Panc1 (cell line): Measurements from ENCODE around the gene SMOC2. TPM values are rescaled to one million over a fixed set of nuclear protein-coding genes. Genes with fewer than 3 reads are reported as not detected.

ENCODE experiments used
- ATAC-seq: fragments of 200-7000 bp; cut with Tn5 transposase; 2 replicates; pipeline ENCODE4 v1.9.1; 2020; ENCODE audit warnings: mild to moderate bottlenecking, moderate library complexity
- BruUV-seq: library from RNA; stranded (reverse); fragments of 400-500 nt; replicated peaks from 2 replicates; lab custom pipeline; 2021; lab: Mats Ljungman, UMichigan
- CTCF ChIA-PET: fragments of 300-600 bp; sonication (Branson Sonifier 250); formaldehyde crosslinking; loops from one replicate; lab custom pipeline; 2022; ENCODE audit warnings: antibody characterized with exemption; lab: Charles Lee
- POLR2A ChIA-PET: fragments of 300-600 bp; sonication (Branson Sonifier 250); formaldehyde crosslinking; loops from one replicate; lab custom pipeline; 2022; ENCODE audit warnings: antibody characterized with exemption; lab: Charles Lee
- DNase-seq: peaks from one replicate; pipeline ENCODE4 v3.0.0-alpha.2; 2010; ENCODE audit warnings: low read depth, low spot score
- H3K27ac ChIP-seq: 2 replicates; pipeline ENCODE4 v1.5.1; 2011; ENCODE audit warnings: mild to moderate bottlenecking, low read length, inconsistent platforms
- H3K27me3 ChIP-seq: fragments of 200-500 bp; sonication (Bioruptor generic); 2 replicates; pipeline ENCODE4 v1.6.0; 2014; ENCODE audit warnings: low read length, inconsistent platforms; ENCODE audit not compliant: control insufficient read depth, insufficient read depth
- H3K36me3 ChIP-seq: fragments of 200-500 bp; sonication (Bioruptor generic); 2 replicates; pipeline ENCODE4 v1.5.1; 2014; ENCODE audit warnings: inconsistent platforms, mild to moderate bottlenecking, low read length, moderate library complexity; ENCODE audit not compliant: control insufficient read depth, insufficient read depth
- H3K4me1 ChIP-seq: 2 replicates; pipeline ENCODE4 v1.5.1; 2011; ENCODE audit warnings: inconsistent platforms, mild to moderate bottlenecking, low read length, moderate library complexity; ENCODE audit not compliant: control insufficient read depth, insufficient read depth
- H3K4me3 ChIP-seq, 2 experiments: 2 replicates each; pipeline ENCODE4 v1.5.1; 2011 to 2012; ENCODE audit warnings: low read depth in 2 of 2, low read length in 2 of 2, mild to moderate bottlenecking in 2 of 2, inconsistent platforms in 1 of 2, moderate library complexity in 1 of 2
- H3K9me3 ChIP-seq: fragments of 200-500 bp; sonication (Bioruptor generic); 2 replicates; pipeline ENCODE4 v1.5.1; 2014; ENCODE audit warnings: low read depth, mild to moderate bottlenecking, inconsistent platforms, low read length, moderate library complexity; ENCODE audit not compliant: control insufficient read depth, insufficient read depth
- CTCF ChIP-seq: fragments of 450-650 bp; IDR thresholded peaks from 2 replicates; pipeline ENCODE4 v1.5.1; 2017; ENCODE audit warnings: mild to moderate bottlenecking
- POLR2AphosphoS5 ChIP-seq: IDR thresholded peaks from 2 replicates; pipeline ENCODE4 v1.6.1; 2012; ENCODE audit warnings: mild to moderate bottlenecking, low read depth, low read length, moderate library complexity
- REST ChIP-seq, 2 experiments: IDR thresholded peaks; 2 replicates each; pipeline ENCODE4 v1.6.1; 2011 to 2012; ENCODE audit warnings: low read depth in 2 of 2, control low read depth in 1 of 2, low read length in 1 of 2, mild to moderate bottlenecking in 1 of 2, moderate library complexity in 1 of 2; ENCODE audit not compliant: insufficient read depth in 1 of 2
- SIN3A ChIP-seq: IDR thresholded peaks from 2 replicates; pipeline ENCODE4 v1.6.1; 2012; ENCODE audit warnings: low read depth, mild to moderate bottlenecking, low read length, moderate library complexity, borderline replicate concordance; ENCODE audit not compliant: insufficient read depth
- TCF7L2 ChIP-seq: IDR thresholded peaks from 2 replicates; pipeline ENCODE4 v1.6.1; 2011; ENCODE audit warnings: mild to moderate bottlenecking, low read depth, low read length, inconsistent platforms
- in situ Hi-C: cut with HindIII; loops from 2 replicates; pipeline ENCODE4 v1.10.0; 2016; ENCODE audit warnings: low sequenced_read_pairs, low pct_unique_long_range_greater_than_20kb
- intact Hi-C: fragments of 100-400 bp; cut with micrococcal nuclease; formaldehyde crosslinking; loops from one replicate; pipeline ENCODE4 v1.10.0; 2022; ENCODE audit not compliant: unreplicated experiment
- total RNA-seq: library from RNA; stranded (reverse); gene quantifications from one replicate; pipeline ENCODE4 v1.2.1, GENCODE V29; 2021; ENCODE audit not compliant: unreplicated experiment

SMOC2 gene
- total RNA-seq, 1 experiment from 2014 or later: 0.13 TPM

GRCh38 chr6:168660400-168660945 lies 219.5 kb downstream of the SMOC2 start:
- DNase-seq (no peak), ATAC-seq (no peak)
- in situ Hi-C loops: no loop called here
- TF ChIP-seq TCF7L2 (no peak), POLR2AphosphoS5 (no peak), REST (IDR thresholded peaks at IDR 0.05; ENCODE audit: insufficient read depth in 1 of 2, low read depth in 2 of 2, low read length in 1 of 2) (no peak), CTCF (no peak), SIN3A (no peak)
- BruUV-seq: no TSS peak
- ChIA-PET CTCF (no interaction called here), POLR2A (no interaction called here)
- H3K9me3 ChIP-seq: no peaks in the 10 kb centered on the region
- no peak overlapping the region for H3K27ac ChIP-seq
- H3K27me3 ChIP-seq: peaks cover 19% of the 10 kb centered on the region
- H3K4me3 ChIP-seq: no peak overlapping the region
- H3K4me1 ChIP-seq: no peaks in the 10 kb centered on the region
- no peaks in the 10 kb centered on the region for H3K36me3 ChIP-seq
- intact Hi-C loops: no loop called here

DNA sequence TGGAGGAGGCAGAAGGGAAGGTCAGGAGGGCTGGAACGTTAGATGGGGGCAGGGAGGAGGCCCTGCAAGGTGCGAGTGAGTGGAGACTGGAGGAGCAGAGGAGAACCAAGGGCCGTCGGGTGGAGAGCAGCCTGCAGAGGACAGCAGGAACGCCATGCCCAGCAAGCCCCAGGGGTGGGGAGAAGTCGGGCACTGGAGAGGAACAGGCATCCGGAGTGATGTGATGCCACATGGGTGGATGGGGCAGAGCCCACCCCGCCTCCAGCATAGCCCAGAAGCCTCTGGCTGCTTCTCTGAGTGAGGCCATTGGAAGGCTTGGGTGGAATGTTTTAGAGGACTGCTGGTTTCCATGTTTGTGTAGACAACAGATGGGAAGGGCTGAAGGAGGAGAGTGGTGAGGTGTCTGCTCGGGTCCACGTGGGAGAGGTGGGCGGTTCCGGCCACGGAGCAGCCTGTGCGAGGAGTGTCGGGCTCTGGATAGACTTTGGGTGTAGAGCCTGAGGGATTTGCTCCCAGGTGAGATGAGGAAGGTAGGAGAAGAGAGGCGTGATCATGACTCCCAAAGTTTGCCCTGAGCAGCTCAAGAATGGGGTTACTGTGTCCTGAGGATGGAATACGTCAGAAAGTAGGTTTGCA lies 221.4 kb downstream of the SMOC2 start:
- ChIA-PET POLR2A (no interaction called here), CTCF (interaction anchor here (0.6 kb wide), 1 partner anchor 191 kb away, joined by 13 read pairs; no protein-coding TSS in a partner anchor)
- no peaks in the 10 kb centered on the region for H3K4me1 ChIP-seq
- in situ Hi-C loops: no loop called here
- peaks cover 31% of the 10 kb centered on the region for H3K27me3 ChIP-seq
- no TSS peak for BruUV-seq
- intact Hi-C loops: no loop called here
- TF ChIP-seq POLR2AphosphoS5 (no peak), CTCF (no peak)
- ATAC-seq: no peak
- no peak overlapping the region for H3K4me3 ChIP-seq
- H3K36me3 ChIP-seq: no peaks in the 10 kb centered on the region
- DNase-seq: no peak
- H3K27ac ChIP-seq: no peak overlapping the region
- no peaks in the 10 kb centered on the region for H3K9me3 ChIP-seq
